ENCODE measurements around the gene AK1.
A peak's percentile ranks its signal among the peaks of the same experiment; 100 is the strongest.

The AK1 gene

DNA sequence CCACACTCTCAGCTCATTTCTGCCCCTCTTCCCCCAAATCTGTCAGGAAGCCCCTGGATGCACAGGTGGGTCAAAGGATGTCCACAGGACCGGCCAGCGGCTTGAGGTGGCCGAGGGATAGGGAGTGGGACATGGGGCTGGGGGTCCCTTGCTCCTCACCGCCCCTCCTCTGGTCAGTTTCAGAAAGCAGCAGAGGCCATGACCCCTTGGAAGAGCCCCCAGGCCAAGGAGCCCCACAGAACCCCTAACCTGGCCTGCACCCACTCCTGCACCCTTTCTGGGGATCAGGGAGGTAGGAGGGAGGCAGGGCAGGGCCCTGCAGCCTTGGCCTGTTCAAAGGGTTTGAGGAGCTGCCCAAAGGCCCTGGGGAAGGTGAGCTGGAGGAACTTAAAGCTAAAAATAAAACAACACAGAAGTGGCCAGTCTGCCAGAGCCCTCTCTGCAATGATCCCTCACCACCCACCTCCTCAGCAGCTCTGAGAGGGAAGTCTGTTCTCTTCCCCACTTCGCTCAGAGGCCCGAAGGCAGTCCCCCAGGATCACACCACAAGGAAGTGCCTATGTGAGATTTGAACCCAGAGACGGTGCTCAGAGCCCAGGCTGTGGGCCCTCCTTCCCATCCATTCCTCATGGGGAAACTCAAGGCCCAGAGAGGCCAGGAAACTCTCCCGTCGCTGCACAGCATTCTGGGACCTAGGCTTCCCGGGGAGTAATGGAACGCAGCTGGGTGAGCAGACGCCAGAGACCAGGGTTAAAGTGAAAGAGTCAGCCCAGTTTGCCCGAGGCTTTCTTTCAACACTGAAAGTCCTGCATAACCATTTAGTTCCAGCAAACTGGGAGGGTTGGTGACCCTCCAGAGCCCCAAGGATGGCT lies 23.9 kb downstream of the AK1 start:
- Histone ChIP-seq H3K79me2 (ENCODE audit: control insufficient read depth, insufficient read depth, low read length) (no peaks in the 10 kb centered on the region), H3K4me2 (ENCODE audit: low read length) (no peak overlapping the region), H3K27ac (ENCODE audit: low read depth, low read length) (no peak overlapping the region), H2BK5ac (ENCODE audit: low read length) (no peak overlapping the region), H3K4me1 (ENCODE audit: control insufficient read depth, low read depth, low read length) (peaks cover 3% of the 10 kb centered on the region), H3K18ac (ENCODE audit: low read length) (no peak overlapping the region), H2BK15ac (replicated peaks; ENCODE audit: low read depth) (no peak overlapping the region), H3K27me3 (ENCODE audit: insufficient read depth, low read length, poor library complexity) (no peaks in the 10 kb centered on the region), H3K23ac (ENCODE audit: low read length) (no peak overlapping the region), H2BK120ac (ENCODE audit: low read depth, low read length) (no peak overlapping the region), H3K4me3 (ENCODE audit: low read length) (no peak overlapping the region), H4K5ac (ENCODE audit: low read length) (no peak overlapping the region), H3K9ac (ENCODE audit: low read length) (peak overlapping the region; percentile 55), H4K8ac (ENCODE audit: low read depth, low read length) (no peak overlapping the region), H3K4ac (ENCODE audit: low read depth, low read length) (no peak overlapping the region), H3K56ac (ENCODE audit: low read length) (peak overlapping the region; percentile 75), H2AK5ac (ENCODE audit: low read length) (no peak overlapping the region), H3K79me1 (ENCODE audit: low read length) (no peaks in the 10 kb centered on the region), H3K36me3 (ENCODE audit: control insufficient read depth, insufficient read depth, low read length) (no peaks in the 10 kb centered on the region)
- DNase-seq: peak; percentile 50
- no CpG with 5 or more reads among the region's 13 CpGs for WGBS (ENCODE audit: extremely low coverage, insufficient coverage, low lambda C conversion rate)

DNA sequence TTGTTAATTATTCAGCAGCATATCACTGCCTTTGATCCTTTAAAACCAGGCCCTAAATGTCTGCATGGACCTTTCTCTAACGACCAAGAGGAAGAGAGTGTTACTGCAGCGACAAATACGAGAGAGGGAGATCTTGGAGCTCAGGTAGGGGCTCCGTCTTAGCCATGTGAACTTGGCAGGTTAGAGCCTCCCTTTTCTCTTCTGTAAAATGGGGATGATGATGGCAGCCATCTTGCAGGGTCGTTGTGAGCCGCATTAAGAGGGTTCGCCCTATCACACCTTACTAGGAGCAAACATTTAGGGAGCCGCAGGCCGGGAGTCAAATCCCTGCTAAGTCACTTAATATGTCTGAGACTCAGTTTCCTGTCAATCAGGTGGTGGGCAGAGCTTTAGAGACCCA lies 24.6 kb downstream of the AK1 start:
- no peak overlapping the region for H3K56ac ChIP-seq (ENCODE audit: low read length)
- no CpG with 5 or more reads among the region's 9 CpGs for WGBS (ENCODE audit: extremely low coverage, insufficient coverage, low lambda C conversion rate)
- H3K4me3 ChIP-seq (ENCODE audit: low read length): no peak overlapping the region
- no peaks in the 10 kb centered on the region for H3K27me3 ChIP-seq (ENCODE audit: insufficient read depth, low read length, poor library complexity)
- no peak overlapping the region for H3K18ac ChIP-seq (ENCODE audit: low read length)
- no peak overlapping the region for H3K23ac ChIP-seq (ENCODE audit: low read length)
- no peak overlapping the region for H4K5ac ChIP-seq (ENCODE audit: low read length)
- no peaks in the 10 kb centered on the region for H3K36me3 ChIP-seq (ENCODE audit: control insufficient read depth, insufficient read depth, low read length)
- no peaks in the 10 kb centered on the region for H3K79me1 ChIP-seq (ENCODE audit: low read length)
- no peak overlapping the region for H3K4me2 ChIP-seq (ENCODE audit: low read length)
- no peaks in the 10 kb centered on the region for H3K79me2 ChIP-seq (ENCODE audit: control insufficient read depth, insufficient read depth, low read length)
- no peak overlapping the region for H3K4ac ChIP-seq (ENCODE audit: low read depth, low read length)
- peaks cover 3% of the 10 kb centered on the region for H3K4me1 ChIP-seq (ENCODE audit: control insufficient read depth, low read depth, low read length)
- H2BK120ac ChIP-seq (ENCODE audit: low read depth, low read length): no peak overlapping the region
- no peak overlapping the region for H3K9ac ChIP-seq (ENCODE audit: low read length)
- no peak for DNase-seq
- H2BK15ac ChIP-seq (replicated peaks; ENCODE audit: low read depth): no peak overlapping the region
- H2BK5ac ChIP-seq (ENCODE audit: low read length): no peak overlapping the region
- H4K8ac ChIP-seq (ENCODE audit: low read depth, low read length): no peak overlapping the region
- no peak overlapping the region for H3K27ac ChIP-seq (ENCODE audit: low read depth, low read length)
- H2AK5ac ChIP-seq (ENCODE audit: low read length): no peak overlapping the region

GRCh38 chr9:127850286-127850830 lies 27.1 kb downstream of the AK1 start:
- WGBS (ENCODE audit: extremely low coverage, insufficient coverage, low lambda C conversion rate): no CpG with 5 or more reads among the region's 17 CpGs

DNA sequence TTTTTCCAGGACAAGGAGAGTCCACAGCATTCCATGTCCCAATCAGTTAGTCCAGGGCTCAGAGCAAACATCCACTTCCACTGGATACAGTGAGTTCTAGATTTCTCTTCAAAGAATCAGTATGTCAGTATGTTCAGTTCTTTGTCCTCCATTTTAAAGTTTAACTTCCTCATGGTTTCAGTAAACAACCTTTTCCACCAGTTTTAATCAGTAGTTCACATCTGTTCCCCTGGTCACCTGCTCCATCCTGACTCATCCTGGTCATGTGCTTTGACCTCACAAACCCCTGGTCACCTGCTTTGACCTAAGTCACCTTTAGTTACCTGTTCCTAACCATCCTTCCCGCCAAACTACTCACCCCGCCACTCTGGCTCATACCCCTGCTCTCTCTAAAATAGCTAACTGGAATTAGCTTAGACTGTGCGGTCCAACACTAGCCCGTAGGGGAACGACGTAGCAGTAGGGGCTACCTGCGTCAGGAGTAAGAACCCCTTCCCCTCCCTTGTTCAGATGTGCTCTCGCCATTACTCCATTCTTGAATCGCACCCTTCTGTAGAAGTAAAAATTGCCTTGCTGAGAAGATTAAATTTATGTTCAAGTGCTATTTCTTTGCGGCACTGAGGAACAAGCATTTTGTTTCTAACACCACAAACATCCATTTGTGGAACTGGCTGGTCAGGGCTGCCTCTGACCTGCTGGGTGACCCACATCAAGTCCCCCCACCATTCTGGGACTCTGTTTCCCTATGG lies 28.5 kb downstream of the AK1 start:
- Histone ChIP-seq H3K4me3 (ENCODE audit: low read length) (no peak overlapping the region), H3K27me3 (ENCODE audit: insufficient read depth, low read length, poor library complexity) (no peaks in the 10 kb centered on the region), H2BK5ac (ENCODE audit: low read length) (no peak overlapping the region), H3K4me1 (ENCODE audit: control insufficient read depth, low read depth, low read length) (no peaks in the 10 kb centered on the region), H2AK5ac (ENCODE audit: low read length) (no peak overlapping the region), H3K27ac (ENCODE audit: low read depth, low read length) (no peak overlapping the region), H3K18ac (ENCODE audit: low read length) (no peak overlapping the region), H3K36me3 (ENCODE audit: control insufficient read depth, insufficient read depth, low read length) (no peaks in the 10 kb centered on the region), H3K4me2 (ENCODE audit: low read length) (no peak overlapping the region), H4K5ac (ENCODE audit: low read length) (no peak overlapping the region), H2BK120ac (ENCODE audit: low read depth, low read length) (no peak overlapping the region), H3K23ac (ENCODE audit: low read length) (no peak overlapping the region), H3K9ac (ENCODE audit: low read length) (no peak overlapping the region), H2BK15ac (replicated peaks; ENCODE audit: low read depth) (no peak overlapping the region), H3K79me2 (ENCODE audit: control insufficient read depth, insufficient read depth, low read length) (no peaks in the 10 kb centered on the region), H3K4ac (ENCODE audit: low read depth, low read length) (no peak overlapping the region), H4K8ac (ENCODE audit: low read depth, low read length) (no peak overlapping the region), H3K79me1 (ENCODE audit: low read length) (no peaks in the 10 kb centered on the region), H3K56ac (ENCODE audit: low read length) (no peak overlapping the region)
- WGBS (ENCODE audit: extremely low coverage, insufficient coverage, low lambda C conversion rate): no CpG with 5 or more reads among the region's 10 CpGs
- DNase-seq: no peak

More at GRCh38 chr9:127850286-127850830, 27.1 kb downstream of the AK1 start:
- Histone ChIP-seq H3K4me3 (ENCODE audit: low read length) (no peak overlapping the region), H3K23ac (ENCODE audit: low read length) (no peak overlapping the region), H2BK120ac (ENCODE audit: low read depth, low read length) (no peak overlapping the region), H3K9ac (ENCODE audit: low read length) (no peak overlapping the region), H3K4me2 (ENCODE audit: low read length) (no peak overlapping the region), H3K27me3 (ENCODE audit: insufficient read depth, low read length, poor library complexity) (no peaks in the 10 kb centered on the region), H3K27ac (ENCODE audit: low read depth, low read length) (no peak overlapping the region), H3K79me1 (ENCODE audit: low read length) (no peaks in the 10 kb centered on the region), H3K36me3 (ENCODE audit: control insufficient read depth, insufficient read depth, low read length) (no peaks in the 10 kb centered on the region), H3K4me1 (ENCODE audit: control insufficient read depth, low read depth, low read length) (peaks cover 3% of the 10 kb centered on the region), H2AK5ac (ENCODE audit: low read length) (no peak overlapping the region), H2BK5ac (ENCODE audit: low read length) (no peak overlapping the region), H3K4ac (ENCODE audit: low read depth, low read length) (no peak overlapping the region), H4K8ac (ENCODE audit: low read depth, low read length) (no peak overlapping the region), H2BK15ac (replicated peaks; ENCODE audit: low read depth) (no peak overlapping the region), H3K79me2 (ENCODE audit: control insufficient read depth, insufficient read depth, low read length) (no peaks in the 10 kb centered on the region), H3K56ac (ENCODE audit: low read length) (no peak overlapping the region), H3K18ac (ENCODE audit: low read length) (no peak overlapping the region), H4K5ac (ENCODE audit: low read length) (no peak overlapping the region)
- DNase-seq: no peak

- Histone ChIP-seq H3K27ac (ENCODE audit: low read depth, low read length) (no peak overlapping the region), H2BK5ac (ENCODE audit: low read length) (no peak overlapping the region), H3K18ac (ENCODE audit: low read length) (no peak overlapping the region), H3K23ac (ENCODE audit: low read length) (no peak overlapping the region), H3K56ac (ENCODE audit: low read length) (no peak overlapping the region), H2BK120ac (ENCODE audit: low read depth, low read length) (no peak overlapping the region), H4K5ac (ENCODE audit: low read length) (no peak overlapping the region), H3K79me2 (ENCODE audit: control insufficient read depth, insufficient read depth, low read length) (no peaks in the 10 kb centered on the region), H3K4me1 (ENCODE audit: control insufficient read depth, low read depth, low read length) (no peaks in the 10 kb centered on the region), H3K4me3 (ENCODE audit: low read length) (no peak overlapping the region), H3K79me1 (ENCODE audit: low read length) (no peaks in the 10 kb centered on the region), H3K4me2 (ENCODE audit: low read length) (no peak overlapping the region), H3K9ac (ENCODE audit: low read length) (no peak overlapping the region), H2BK15ac (replicated peaks; ENCODE audit: low read depth) (no peak overlapping the region), H3K36me3 (ENCODE audit: control insufficient read depth, insufficient read depth, low read length) (no peaks in the 10 kb centered on the region), H3K27me3 (ENCODE audit: insufficient read depth, low read length, poor library complexity) (no peaks in the 10 kb centered on the region), H2AK5ac (ENCODE audit: low read length) (no peak overlapping the region), H4K8ac (ENCODE audit: low read depth, low read length) (no peak overlapping the region), H3K4ac (ENCODE audit: low read depth, low read length) (no peak overlapping the region)
- no CpG with 5 or more reads among the region's 12 CpGs for WGBS (ENCODE audit: extremely low coverage, insufficient coverage, low lambda C conversion rate)
- no peak for DNase-seq
These were observed 29.4 kb downstream of the AK1 start for GRCh38 chr9:127847833-127848755.
